OCI-M2 (cell line): Measurements from ENCODE around the gene KCNT1.
"Not testable (repeated sequence)": the region's sequence is repeated elsewhere in the genome, so short reads cannot be mapped to it uniquely, and the experiment has no call there.

Experiments
- DNase-seq: peaks from one replicate; lab custom pipeline; 2025; ENCODE audit not compliant: unreplicated experiment; lab: John Stamatoyannopoulos, UW

Gene KCNT1

GRCh38 chr9:135672786-135673185, 29.2 kb upstream of the KCNT1 start:
- not testable (repeated sequence) for DNase-seq

DNA sequence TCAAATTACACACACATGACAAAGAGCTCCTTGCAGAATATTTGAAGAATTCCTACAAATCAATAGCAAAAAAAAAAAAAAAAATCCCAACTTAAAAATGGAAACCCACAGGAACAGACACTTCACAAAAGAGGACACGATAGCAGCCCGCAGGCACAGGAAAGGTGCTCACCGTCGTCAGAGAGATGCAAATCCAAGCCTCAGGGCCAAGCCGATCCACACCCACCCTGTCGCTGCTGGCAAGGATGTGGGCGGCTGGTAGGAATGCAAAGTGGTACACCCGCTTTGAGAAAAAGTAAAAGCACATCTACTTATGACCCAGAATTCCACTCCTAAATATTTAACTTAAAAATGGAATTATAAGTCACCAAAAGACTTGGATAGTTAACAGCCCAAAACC, 28.0 kb upstream of the KCNT1 start:
- no peak for DNase-seq

DNA sequence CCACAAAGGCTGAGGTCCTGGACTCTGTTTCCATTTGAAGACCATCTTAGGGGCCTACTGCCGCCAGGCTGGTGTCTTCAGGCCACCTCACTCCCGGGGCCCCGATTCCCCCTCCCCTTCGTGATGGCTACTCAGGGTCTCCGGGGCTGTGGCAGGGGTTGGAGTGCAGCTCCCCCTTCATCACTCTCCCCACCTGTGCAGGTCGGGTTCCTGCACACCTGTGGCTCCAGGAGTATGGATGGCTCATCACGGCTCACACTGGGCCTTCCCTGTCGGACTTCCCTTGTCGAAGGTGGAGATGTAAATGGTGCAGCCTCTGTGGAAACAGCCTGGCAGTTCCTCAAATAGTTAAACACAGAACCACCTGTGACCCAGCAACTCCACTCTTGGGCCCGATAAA, 27.0 kb upstream of the KCNT1 start:
- DNase-seq: no peak

GRCh38 chr9:135676891-135677290, 25.1 kb upstream of the KCNT1 start:
- DNase-seq: no peak

- no peak for DNase-seq
Observed at GRCh38 chr9:135677641-135678168, 24.3 kb upstream of the KCNT1 start.

DNA sequence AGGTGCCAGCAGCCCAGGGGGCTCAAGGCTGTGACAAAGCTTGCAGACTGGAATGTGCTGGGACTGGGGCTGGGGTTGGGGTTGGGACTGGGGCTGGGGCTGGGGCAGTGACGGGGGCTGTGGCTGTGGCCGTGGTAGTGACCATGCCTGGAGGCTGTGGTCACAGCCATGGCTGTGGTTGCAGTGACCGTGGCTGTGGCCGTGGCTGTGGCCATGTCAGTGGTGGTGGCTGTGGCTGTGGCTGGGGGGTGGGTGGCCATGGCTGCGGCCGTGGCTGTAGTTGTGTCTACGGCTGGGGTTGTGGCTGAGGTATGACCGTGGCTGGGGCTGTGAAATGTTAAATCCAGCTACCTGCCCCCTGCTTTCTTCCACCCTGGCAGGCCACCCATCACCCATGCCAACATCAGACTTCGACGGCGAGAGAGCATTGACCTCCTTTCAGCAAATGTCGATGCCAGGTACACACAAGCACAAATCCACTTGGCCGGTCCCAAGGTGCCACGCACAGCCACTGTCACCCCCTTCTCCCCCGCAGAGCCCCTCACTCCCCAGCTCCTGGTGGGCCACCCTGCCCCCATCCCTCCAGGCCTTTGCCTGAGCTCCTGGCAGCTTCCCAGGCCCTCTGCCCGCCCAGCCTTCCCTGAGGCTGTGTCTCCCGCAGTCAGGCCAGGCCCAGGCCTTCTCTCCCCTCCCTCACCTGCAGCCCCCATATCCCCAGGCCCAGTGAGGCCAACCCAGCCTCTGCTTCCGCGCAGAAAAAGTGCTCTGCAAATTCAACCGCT, 23.6 kb upstream of the KCNT1 start:
- DNase-seq: no peak

GRCh38 chr9:135680056-135680455, 21.9 kb upstream of the KCNT1 start:
- DNase-seq: no peak

DNA sequence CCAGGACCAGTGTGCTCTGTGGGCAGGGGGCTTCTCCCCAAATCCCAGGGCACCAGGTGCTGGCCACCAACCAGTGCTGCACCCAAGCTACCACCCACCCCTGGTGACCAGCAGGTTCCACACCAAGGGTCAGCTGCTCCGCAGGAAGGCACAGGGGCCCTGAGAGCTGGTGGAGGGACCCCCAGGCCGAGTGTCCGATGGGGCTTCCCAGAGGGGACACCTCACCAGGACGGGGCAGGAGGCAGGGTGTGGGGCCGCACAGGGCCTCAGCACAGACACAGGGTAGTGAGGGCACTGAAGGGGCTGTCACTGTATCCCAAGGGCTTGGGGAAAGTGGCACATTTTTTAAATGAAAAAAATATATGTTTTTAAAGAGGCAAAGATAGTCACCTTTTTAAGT, 20.8 kb upstream of the KCNT1 start:
- no peak for DNase-seq

- no peak for DNase-seq
Observed at GRCh38 chr9:135683401-135684034, 18.5 kb upstream of the KCNT1 start.

GRCh38 chr9:135684691-135685090, 17.3 kb upstream of the KCNT1 start:
- DNase-seq: no peak

GRCh38 chr9:135687216-135687615, 14.8 kb upstream of the KCNT1 start:
- DNase-seq: no peak

- DNase-seq: no peak
Observed at GRCh38 chr9:135689011-135689410, 13.0 kb upstream of the KCNT1 start.

GRCh38 chr9:135690836-135691570, 11.0 kb upstream of the KCNT1 start:
- DNase-seq: no peak

DNA sequence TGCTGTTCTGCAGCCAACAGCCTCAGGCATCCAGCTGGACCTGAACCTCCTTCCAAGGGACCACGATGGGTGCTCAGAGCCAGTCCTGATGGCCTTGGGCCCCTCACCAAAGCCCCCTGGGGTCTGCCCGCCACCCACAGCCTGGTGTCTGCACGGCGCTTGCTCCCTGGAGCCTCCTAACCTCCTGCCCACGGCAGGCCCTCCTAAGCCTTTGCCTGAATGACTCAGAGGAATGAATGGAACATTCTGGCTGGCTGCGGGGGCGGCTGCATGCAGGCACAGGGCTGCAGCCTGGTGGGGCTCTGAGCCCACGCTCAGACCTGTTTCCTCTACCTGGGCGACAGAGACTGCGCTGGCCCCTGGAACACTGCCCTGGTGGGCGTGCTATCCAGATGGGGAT, 9.6 kb upstream of the KCNT1 start:
- DNase-seq: no peak

- no peak for DNase-seq
Observed at GRCh38 chr9:135693265-135693664, 8.7 kb upstream of the KCNT1 start.

- no peak for DNase-seq
Observed at GRCh38 chr9:135693771-135694170, 8.2 kb upstream of the KCNT1 start.

DNA sequence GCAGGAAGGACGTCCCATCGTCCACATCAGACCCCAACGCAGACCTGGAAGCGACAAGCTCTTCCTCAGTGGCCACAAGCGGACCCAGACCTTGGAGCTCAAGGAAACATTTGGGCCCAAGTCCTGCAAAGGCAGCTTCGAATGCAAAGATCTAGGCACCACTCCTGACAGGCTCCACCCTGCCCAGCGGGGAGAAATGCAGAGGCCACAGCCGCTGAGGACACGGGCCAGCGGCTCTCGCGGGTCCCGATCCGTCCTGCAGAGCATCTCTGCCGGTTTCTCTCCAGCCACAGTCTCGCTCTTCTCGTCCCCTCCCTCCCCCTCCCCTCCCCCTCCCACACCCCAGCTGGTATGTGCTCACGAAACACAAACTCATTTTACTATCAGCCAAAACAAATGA, 7.6 kb upstream of the KCNT1 start:
- DNase-seq: no peak

GRCh38 chr9:135695036-135695435, 6.9 kb upstream of the KCNT1 start:
- DNase-seq: no peak

- DNase-seq: no peak
Observed at GRCh38 chr9:135695642-135696041, 6.3 kb upstream of the KCNT1 start.

- no peak for DNase-seq
Observed at GRCh38 chr9:135696446-135696845, 5.5 kb upstream of the KCNT1 start.

- no peak for DNase-seq
Observed at GRCh38 chr9:135697226-135697625, 4.8 kb upstream of the KCNT1 start.

GRCh38 chr9:135698236-135698635, 3.7 kb upstream of the KCNT1 start:
- no peak for DNase-seq
